DND-41 (cell line): ENCODE results near the gene FUT3.

Experiments used
- ATAC-seq: fragments of 200-7000 bp; cut with Tn5 transposase; 3 replicates; pipeline ENCODE4 v1.9.1; 2021; ENCODE audit warnings: low read depth; ENCODE audit not compliant: insufficient read depth
- DNase-seq: peaks from one replicate; pipeline ENCODE4 v3.0.0-alpha.2; 2020
- H2AFZ ChIP-seq: 2 replicates; pipeline ENCODE4 v1.6.0; 2012; ENCODE audit warnings: low read depth, low read length
- H3K27ac ChIP-seq: 2 replicates; pipeline ENCODE4 v1.5.1; 2012; ENCODE audit warnings: low read length, inconsistent platforms
- H3K27me3 ChIP-seq: fragments of 200-600 bp; sonication (generic); 2 replicates; pipeline ENCODE4 v1.6.0; 2012; ENCODE audit warnings: low read length, mild to moderate bottlenecking, inconsistent platforms; ENCODE audit not compliant: insufficient read depth, poor library complexity
- H3K36me3 ChIP-seq: 2 replicates; pipeline ENCODE4 v1.5.1; 2012; ENCODE audit warnings: low read length, inconsistent platforms; ENCODE audit not compliant: insufficient read depth
- H3K4me1 ChIP-seq: 2 replicates; pipeline ENCODE4 v1.5.1; 2012; ENCODE audit warnings: mild to moderate bottlenecking, low read length; ENCODE audit not compliant: insufficient read depth
- H3K4me2 ChIP-seq: 2 replicates; pipeline ENCODE4 v1.6.0; 2012; ENCODE audit warnings: mild to moderate bottlenecking, moderate library complexity, low read length, inconsistent platforms; ENCODE audit not compliant: insufficient read depth
- H3K4me3 ChIP-seq, 2 experiments: fragments of 200-600 bp in 1 of 2; shearing (Covaris generic) in 1 of 2; 2 replicates each; pipeline ENCODE4 v1.5.1; 2012 to 2016; ENCODE audit warnings: inconsistent platforms in 2 of 2, low read length in 2 of 2, mild to moderate bottlenecking in 2 of 2, low read depth in 1 of 2, moderate library complexity in 1 of 2
- H3K79me2 ChIP-seq: 2 replicates; pipeline ENCODE4 v1.6.0; 2012; ENCODE audit warnings: low read length, inconsistent platforms; ENCODE audit not compliant: insufficient read depth
- H3K9ac ChIP-seq: 2 replicates; pipeline ENCODE4 v1.6.0; 2012; ENCODE audit warnings: low read depth, mild to moderate bottlenecking, inconsistent platforms, low read length, moderate library complexity
- H3K9me3 ChIP-seq: 2 replicates; pipeline ENCODE4 v1.5.1; 2012; ENCODE audit warnings: low read length, moderate library complexity, mild to moderate bottlenecking, inconsistent platforms; ENCODE audit not compliant: insufficient read depth, severe bottlenecking
- H4K20me1 ChIP-seq: 2 replicates; pipeline ENCODE4 v1.6.0; 2012; ENCODE audit warnings: low read length; ENCODE audit not compliant: insufficient read depth
- EZH2 ChIP-seq: IDR thresholded peaks from 3 replicates; pipeline ENCODE4 v1.6.1; 2012; ENCODE audit warnings: borderline replicate concordance, low read depth, mild to moderate bottlenecking, moderate library complexity, low read length, inconsistent platforms; ENCODE audit not compliant: severe bottlenecking
- TF ChIP-seq, protein P1 (sequence below): IDR thresholded peaks from 2 replicates; pipeline ENCODE4 v1.5.1; 2012; ENCODE audit warnings: borderline replicate concordance, low read length, moderate library complexity, mild to moderate bottlenecking; ENCODE audit not compliant: poor library complexity, severe bottlenecking; ENCODE audit errors: extremely low read depth

FUT3 gene

DNA sequence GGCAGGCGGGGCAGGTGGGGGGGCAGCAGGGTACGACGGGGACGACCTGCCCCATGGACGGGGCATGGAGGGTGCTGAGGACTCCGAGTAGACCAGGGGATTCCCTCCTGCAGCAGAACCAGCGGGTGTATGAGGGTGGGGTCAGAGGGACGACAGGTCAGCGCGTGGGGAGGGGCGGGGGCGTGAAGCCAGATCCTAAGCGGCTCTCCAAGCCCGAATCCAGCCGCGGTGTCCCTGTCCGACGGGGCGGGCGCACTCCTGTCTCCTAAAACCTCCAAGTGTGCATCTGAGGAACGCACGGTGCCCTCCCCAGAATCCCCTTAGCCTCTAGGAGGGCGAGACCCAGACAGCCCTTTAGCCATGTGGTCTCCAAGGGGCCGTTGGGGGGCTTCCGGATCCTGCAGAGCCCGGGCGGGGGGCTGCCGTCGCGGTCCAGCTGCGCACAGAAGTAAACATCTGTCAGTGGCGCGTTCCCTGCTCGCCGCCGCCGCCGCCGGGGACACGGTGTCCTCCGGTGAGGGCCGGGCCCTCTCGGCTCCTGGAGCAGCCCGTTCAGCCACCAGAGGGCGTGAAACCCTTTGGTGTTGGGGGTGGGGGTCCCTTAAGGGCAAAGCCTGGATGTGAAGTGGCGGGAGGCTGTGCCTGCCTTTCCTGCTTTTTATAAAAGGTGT, 45.7 kb downstream of the FUT3 start:
- no peaks in the 10 kb centered on the region for H3K36me3 ChIP-seq
- H3K4me1 ChIP-seq, result peaks cover 16% of the 10 kb centered on the region
- H3K27ac ChIP-seq, result no peak overlapping the region
- no peak for TF ChIP-seq EZH2
- TF ChIP-seq, protein P1, sequence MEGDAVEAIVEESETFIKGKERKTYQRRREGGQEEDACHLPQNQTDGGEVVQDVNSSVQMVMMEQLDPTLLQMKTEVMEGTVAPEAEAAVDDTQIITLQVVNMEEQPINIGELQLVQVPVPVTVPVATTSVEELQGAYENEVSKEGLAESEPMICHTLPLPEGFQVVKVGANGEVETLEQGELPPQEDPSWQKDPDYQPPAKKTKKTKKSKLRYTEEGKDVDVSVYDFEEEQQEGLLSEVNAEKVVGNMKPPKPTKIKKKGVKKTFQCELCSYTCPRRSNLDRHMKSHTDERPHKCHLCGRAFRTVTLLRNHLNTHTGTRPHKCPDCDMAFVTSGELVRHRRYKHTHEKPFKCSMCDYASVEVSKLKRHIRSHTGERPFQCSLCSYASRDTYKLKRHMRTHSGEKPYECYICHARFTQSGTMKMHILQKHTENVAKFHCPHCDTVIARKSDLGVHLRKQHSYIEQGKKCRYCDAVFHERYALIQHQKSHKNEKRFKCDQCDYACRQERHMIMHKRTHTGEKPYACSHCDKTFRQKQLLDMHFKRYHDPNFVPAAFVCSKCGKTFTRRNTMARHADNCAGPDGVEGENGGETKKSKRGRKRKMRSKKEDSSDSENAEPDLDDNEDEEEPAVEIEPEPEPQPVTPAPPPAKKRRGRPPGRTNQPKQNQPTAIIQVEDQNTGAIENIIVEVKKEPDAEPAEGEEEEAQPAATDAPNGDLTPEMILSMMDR, result peak; percentile 74
- ATAC-seq (peak; percentile 37), DNase-seq (peak; percentile 69)
- H3K4me2 ChIP-seq, result no peak overlapping the region
- no peaks in the 10 kb centered on the region for H3K9me3 ChIP-seq
- H3K79me2 ChIP-seq, result no peaks in the 10 kb centered on the region
- H4K20me1 ChIP-seq, result no peaks in the 10 kb centered on the region
- no peak overlapping the region for H3K4me3 ChIP-seq
- no peak overlapping the region for H2AFZ ChIP-seq
- peaks cover 5% of the 10 kb centered on the region for H3K27me3 ChIP-seq
- H3K9ac ChIP-seq, result no peak overlapping the region

DNA sequence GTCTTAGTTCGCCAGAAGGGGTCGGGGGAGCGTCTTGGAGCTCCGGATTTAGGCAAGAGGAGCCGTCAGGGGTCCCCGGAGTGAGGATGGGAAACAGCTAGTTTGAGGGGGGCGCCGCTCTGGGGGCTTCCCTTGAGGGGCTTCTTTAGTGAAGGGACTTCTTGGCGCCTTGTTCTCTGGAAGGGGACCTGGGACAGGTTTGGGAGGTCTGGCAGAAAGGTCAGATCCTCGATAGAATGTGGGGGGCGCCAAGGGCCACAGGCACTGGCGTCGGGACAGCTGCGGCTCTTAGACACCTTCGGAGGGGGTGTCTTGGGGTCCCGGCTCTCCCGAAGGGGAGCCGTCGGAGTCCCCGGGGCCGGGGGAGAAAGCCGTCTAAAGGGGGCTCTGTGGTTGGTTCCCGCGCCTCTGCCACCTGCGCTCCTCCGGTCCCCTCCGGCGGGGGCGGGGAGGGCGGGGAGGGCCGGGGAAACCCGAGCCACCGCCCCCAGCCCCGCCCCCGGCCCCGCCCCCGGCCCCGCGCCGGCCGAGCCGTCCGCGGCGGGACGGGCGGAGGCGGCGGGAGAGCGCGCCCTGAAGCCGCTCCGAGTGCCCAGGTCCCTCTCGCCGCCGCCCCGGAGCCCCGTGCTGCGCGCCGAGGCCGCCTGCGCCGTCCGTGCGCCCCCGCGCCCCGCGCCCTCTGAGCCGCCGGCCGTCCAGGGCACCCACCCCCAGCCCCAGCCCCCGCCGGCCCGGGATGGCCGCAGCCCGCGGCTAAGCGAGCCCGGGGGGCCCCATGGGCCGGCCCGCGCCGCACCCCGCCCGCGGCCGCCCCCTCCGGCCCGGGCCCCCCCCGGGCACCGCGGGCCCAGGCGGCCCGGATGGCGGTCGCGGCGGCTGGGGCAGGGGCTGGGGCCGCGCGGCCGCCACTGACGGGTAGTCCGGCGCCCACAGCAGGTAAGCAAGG, 46.5 kb downstream of the FUT3 start, which contains the start of gene NRTN:
Gene NRTN, plus strand, starts transcription at position 552 of the 946 bp plus-strand sequence. CDS start 19,099 bp downstream, outside the sequence.
- no peak within 1 kb of the TSS for H3K27ac ChIP-seq
- peak; percentile 28; the same call in 1 of the 3 replicates for ATAC-seq
- H3K4me1 ChIP-seq, result peaks cover 16% of the 10 kb centered on the region

DNA sequence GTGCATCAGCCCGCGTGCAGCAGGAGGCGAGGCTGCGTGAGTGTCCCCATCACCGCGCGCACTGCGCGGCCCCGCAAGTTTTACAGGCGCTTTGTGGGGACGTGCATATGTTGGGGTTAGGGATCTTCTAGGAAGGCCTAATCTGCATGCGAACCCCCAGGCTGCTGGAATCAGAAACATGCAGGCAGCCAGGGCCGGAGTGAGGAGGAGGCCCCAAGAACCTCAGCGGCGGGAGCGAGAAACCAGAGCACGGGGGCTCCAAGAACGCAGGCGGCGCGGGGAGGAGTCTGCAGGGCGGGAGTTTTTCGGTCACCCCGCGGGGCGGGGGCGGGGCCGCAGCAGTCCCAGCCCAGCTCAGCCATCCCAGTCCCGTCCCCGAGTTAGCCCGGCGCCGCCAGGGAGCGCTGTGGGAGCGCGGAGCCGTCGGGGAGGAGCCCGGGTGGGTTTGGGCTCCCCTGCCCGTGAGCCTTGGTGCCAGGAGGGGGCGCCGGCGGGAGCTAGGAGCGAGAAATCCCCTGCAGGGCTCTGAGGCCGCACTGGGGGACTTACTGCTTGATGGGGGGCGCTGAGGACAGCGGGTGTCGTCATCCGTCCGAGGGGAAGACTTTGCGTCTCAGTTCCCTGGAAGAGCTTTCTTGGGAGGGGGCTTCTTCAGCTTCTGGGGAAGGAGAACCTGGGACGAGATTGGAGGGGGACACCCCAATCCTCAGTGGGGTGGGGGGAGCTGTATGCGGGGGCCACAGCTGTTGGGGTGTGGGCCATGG, 47.3 kb downstream of the FUT3 start:
- peak; percentile 96 for DNase-seq
- Histone ChIP-seq H4K20me1 (no peaks in the 10 kb centered on the region), H2AFZ (peak overlapping the region; percentile 83), H3K36me3 (no peaks in the 10 kb centered on the region), H3K79me2 (no peaks in the 10 kb centered on the region), H3K27ac (peak overlapping the region; percentile 24), H3K4me2 (peak overlapping the region; percentile 67), H3K9ac (peak overlapping the region; percentile 50), H3K4me3 (peak overlapping the region in 1 of 2 experiments; percentile 46; a peak in 2 of 4 replicates), H3K27me3 (peaks cover 5% of the 10 kb centered on the region), H3K4me1 (peaks cover 16% of the 10 kb centered on the region), H3K9me3 (no peaks in the 10 kb centered on the region)
- ATAC-seq, result peak; percentile 95
- no peak for TF ChIP-seq EZH2
- TF ChIP-seq, protein P1, result peak; percentile 98

More for the DNA sequence above, 46.5 kb downstream of the FUT3 start, which contains the start of gene NRTN:
- Histone ChIP-seq H3K79me2 (no peaks in the 10 kb centered on the region), H3K4me3 (peak within 1 kb of the TSS in 1 of 2 experiments; percentile 46; a peak in 2 of 4 replicates), H4K20me1 (no peaks in the 10 kb centered on the region), H3K4me2 (peak within 1 kb of the TSS; percentile 67), H3K27me3 (peaks cover 5% of the 10 kb centered on the region), H3K9me3 (no peaks in the 10 kb centered on the region), H2AFZ (peak within 1 kb of the TSS; percentile 83), H3K36me3 (no peaks in the 10 kb centered on the region), H3K9ac (peak within 1 kb of the TSS; percentile 50)
- peak; percentile 56 for DNase-seq
- TF ChIP-seq EZH2, result no peak
- TF ChIP-seq, protein P1, result no peak
